ENCODE results near the gene TJAP1.
A peak's percentile ranks its signal among the peaks of the same experiment; 100 is the strongest.
"Not testable (repeated sequence)": the region's sequence is repeated elsewhere in the genome, so short reads cannot be mapped to it uniquely, and the experiment has no call there.

The TJAP1 gene

DNA sequence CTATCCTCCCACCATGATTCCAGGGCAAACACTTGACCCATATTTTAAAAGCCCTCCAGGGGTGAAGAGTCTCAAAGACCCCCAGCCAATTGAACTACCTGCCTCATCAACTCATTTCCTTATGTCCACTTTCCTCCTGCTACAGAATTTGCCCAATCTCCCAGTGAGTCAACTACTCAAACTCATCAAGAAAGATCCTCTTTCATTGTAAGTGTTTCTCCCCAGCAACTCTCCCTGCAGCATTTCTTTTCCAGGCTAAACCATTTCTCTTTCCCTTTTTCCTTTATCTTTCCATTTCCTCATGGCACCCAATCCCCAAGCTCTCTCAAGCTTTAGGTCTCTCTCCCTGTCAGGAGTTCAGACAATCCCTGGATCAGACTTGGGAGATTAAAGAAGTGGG lies 23.5 kb upstream of the TJAP1 start:
- DNase-seq, result no peak

DNA sequence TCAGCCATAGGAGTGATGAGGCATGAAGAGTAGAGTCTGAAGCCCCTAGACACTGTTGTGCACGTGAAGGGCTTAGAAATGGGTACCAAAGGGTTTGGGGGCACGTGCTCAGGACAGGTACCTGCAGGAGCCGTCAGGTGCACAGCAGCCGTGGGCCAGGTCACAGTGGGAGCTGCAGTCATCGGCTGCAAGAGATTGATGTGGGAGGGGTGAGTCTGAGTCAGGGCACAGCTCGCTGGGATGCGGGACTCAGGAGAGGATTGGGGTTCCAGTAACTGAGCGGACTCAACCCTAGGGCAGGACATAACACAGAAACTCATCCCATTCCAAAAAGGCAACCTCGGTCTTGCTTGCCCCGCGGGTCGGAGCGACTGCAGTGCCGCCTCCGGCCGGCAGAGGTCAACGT lies 23.1 kb upstream of the TJAP1 start:
- no peak for DNase-seq

DNA sequence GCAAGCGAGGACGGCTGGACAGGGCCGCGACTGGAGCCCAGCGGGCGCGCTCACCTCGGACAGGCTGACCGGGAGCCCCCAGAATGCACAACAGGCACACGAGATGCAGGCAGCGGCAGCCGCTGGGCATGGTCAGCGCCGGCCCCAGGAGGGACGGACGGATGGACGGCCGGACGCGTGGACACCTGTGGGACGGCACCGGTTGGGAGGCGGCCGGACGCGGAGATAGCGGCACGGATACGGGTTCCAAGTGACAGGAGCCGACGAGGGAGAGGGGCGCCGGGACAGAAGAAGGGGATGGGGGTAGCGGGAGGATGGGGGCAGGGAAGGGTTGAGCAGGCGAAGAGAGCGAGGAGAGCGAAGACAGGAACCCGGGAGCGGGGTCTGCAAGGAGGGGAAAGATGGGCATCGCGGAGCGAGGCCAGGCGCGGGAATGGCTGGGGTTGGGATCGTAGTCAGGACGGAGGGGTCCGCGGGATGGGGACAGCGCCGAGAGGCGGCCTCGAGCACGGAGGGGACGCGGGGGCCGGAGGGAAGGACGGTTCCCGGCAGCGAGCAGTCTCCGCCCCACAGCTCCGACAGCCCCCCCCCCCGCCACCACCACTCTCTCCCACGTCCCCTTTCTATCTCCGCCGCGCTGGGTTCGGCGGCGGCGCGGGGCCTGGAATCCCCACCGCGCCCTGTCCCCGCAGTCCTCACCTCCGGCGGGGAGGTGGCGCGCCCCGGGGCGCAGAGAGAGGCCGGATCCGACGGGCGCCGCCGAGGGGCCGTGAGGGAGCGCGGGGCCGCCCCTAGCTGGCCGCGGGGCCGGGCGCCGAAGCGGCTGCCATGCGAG lies 22.5 kb upstream of the TJAP1 start:
- peak; percentile 82 for DNase-seq

DNA sequence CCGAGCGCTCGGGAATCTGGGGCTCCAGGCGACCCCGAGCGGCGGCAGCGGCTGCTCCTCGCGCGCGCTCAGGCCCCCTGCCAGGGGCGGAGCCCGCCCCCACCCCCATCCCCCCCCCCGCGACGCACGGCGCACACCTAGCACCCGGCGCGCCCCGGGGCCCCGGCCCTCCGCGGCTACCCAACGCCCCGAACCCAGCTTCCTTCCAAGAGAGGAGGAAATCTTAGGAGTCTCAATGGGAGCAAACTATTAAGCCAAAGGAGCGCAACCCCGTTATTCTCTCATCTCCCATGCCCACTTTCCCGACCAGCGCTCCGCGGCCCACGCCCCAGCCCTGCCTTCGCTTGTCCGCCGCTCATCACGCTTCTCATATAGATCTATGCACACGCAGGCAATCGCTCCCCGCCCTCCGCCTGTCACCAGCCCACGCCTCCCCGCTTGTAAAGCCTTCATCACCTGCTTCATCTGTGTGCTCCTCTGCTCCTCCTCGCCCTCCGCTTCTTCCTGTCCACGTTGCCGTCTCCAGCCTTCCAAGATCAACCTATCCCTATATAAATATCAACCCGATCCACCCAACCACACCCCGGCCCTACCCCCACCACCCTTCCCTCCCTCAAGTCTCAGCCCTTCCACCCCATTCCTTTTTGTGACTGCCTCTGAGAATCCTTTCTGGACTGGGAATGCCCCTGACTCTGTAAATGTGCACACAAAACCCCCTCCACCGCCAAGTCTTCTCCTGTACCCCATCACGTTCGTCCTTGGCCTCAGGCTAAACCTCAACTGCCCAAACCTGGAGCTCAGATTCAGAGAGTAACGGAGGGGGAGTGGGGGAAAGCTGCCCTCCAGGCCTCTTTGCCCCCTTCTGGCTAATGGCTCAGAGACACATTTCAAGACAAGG lies 21.6 kb upstream of the TJAP1 start, which contains the start of gene DLK2:
DLK2 (minus strand) TSS at position 18 of the 898 bp plus-strand sequence. CDS start 723 bp downstream, outside the sequence.
- DNase-seq, result peak; percentile 1

DNA sequence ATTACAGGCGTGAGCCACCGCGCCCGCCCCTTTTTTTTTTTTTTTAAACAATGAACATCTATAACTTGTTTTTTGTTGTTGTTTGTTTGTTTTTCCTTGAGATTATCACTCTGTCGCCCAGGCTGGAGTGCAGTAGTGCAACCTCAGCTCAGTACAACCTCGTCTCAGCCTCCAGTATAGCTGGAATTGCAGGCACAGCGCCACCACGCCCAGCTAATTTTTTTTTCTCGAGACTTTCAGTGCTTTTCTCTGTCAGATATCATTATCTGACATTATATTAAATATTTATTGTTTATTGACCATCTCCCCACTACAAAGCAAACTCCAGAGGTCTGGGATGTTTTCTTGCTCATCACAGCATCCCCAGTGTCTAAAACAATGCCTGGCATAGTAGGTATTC lies 19.7 kb upstream of the TJAP1 start:
- no peak for DNase-seq

DNA sequence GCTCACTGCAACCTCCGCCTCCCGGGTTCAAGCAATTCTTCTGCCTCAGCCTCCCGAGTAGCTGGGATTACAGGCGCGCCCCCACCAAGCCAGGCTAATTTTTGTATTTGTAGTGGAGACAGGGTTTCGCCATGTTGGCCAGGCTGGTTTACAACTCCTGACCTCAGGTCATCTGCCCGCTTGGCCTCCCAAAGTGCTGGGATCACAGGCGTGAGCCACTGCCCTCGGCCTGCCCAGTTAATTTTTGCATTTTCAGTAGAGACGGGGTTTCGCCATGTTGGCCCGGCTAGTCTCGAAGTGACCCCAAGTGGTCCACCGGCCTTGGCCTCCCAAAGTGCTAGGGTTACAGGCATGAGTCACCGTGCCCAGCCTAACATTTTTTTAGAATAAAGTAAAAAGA lies 19.2 kb upstream of the TJAP1 start:
- not testable (repeated sequence) for DNase-seq

DNA sequence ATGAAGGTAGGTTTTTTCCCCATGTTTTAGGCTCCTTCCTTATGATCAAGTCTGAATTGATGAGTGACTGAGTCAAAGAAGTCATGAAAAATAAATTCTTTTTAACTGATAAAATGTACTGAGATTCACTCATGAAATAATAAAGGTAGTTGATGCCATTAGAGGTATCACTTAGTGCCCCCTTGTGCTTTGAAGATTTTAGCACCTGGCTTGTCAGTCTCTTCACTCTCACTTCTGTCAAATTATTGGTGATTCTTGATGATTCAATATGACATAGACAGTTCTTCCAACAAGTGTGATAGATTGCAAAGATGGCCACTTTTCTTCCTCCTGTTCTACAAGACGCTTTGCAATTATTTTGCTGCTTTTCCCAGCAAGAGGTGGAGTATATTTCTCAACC lies 17.8 kb upstream of the TJAP1 start:
- DNase-seq, result no peak

DNA sequence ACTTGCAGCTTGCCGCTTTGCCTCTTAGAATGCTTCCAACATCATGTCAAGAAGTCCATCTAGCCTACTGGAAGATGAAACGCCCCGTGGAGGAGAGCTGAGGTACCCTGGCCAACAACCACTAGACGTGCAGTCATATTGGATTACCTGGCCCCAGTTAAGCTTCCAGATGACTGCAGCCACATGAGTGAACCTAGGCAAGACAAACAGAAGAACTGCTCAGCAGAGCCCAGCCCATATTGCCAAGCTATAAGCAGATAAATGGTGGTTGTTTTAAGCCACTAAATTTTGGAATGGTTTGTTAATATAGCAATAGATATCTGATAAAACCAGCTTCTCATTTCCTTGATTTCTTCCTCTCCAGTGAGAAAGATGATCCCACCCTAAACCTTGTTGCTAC lies 17.3 kb upstream of the TJAP1 start:
- no peak for DNase-seq

DNA sequence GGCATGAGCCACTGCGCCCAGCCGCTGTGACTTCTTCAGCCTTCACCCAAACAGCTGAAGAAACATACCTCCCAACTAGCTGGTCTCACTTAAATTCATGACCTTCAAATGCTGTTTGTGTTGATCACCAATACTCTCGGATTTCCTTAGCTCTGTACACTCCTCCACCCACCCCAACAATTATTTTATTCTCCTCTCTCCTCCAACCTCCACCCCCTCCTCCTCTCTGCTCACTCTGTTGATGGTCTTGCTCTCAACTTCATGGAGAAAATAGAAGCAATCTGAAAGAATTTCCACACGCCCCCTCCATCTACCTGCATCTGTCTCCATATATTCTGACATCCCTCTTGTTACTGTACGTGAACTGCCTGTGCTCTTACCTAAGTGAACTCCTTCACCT lies 15.4 kb upstream of the TJAP1 start:
- DNase-seq, result no peak

DNA sequence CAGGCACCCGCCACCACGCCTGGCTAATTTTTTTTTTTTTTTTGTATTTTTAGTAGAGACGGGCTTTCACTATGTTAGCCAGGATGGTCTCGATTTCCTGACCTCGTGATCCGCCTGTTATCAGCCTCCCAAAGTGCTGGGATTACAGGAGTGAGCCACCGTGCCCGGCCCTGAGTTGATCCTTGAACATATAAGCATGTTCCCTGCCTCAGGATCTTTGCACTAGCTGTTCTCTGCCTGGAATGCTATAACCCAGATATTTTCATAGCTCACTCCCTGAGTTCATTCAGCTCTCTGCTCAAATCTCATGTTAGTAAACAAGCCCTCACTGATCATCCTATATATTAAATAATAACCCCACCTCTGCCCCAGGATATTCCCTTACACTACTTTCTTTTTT lies 13.0 kb upstream of the TJAP1 start:
- DNase-seq, result no peak

DNA sequence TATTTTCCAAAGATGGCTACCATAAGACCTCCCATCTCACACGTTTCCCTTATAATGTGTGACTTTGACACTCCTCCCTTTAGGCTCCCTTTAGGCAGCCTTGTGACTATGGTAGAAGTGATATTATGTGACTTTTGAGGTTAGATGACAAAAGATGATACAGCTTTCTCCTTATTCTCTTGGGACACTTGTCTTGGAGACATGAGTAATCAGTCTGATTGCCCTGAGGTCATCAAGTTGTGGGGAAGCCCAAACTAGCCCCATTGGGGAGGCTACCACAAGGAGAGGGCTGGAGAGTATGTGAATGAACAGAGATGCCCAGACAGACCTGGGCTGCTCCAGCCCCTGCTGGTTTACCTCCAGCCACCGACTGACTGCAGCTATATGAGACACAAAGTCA lies 11.4 kb upstream of the TJAP1 start:
- no peak for DNase-seq

DNA sequence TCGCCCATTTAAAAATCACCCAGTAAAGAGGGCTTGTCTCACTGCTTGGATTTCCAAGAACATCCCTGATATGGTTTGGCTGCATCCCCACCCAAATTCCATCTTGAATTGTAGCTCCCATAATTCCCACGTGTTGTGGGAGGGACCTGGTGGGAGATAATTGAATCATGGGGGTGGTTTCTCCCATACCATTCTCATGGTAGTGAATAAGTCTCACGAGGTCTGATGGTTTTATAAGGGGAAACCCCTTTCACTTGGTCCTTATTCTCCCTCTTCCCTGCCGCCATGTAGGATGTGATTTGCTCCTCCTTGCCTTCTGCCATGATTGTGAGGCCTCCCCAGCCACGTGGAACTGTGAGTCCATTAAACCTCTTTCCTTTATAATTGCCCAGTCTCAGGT lies 10.1 kb upstream of the TJAP1 start:
- not testable (repeated sequence) for DNase-seq

DNA sequence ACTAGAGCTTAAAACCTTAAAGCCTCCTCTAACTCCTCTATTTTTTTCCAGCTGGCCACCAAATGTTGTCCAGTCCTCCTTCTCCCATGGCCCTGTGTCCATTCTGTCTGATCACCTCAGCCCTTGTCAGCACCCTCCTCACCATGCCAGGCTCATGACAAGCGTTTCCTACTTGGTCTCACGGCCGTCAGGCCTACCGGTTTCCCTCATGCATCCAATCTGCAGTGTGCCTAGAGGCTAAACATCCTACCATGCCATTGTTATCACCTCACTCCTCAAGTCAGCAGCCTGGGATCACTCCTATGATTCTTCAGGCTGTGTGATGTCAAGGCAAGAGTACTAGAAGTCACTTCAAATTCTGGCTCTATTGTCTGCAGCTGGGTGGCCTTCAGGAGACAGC lies 9.6 kb upstream of the TJAP1 start:
- DNase-seq, result no peak

DNA sequence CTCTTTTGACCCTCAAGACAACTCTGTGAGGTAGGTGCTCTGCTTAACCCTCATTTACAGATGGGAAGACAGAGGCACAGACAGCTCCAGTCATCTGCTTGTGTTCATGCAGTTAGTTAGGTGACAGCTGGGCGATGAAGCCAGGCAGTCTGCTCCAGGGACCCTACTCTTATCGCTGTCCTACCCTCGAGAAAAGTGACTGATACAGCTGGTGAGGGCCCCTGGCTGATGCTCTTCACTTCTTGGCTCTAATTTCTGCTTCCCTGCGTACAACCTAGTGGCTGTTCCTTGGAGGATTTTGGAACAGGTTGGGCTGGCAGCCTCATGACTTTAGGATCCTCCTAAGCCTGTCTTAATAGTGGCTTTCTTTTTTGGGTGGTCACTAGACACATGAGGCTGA lies 9.1 kb upstream of the TJAP1 start:
- DNase-seq, result no peak

DNA sequence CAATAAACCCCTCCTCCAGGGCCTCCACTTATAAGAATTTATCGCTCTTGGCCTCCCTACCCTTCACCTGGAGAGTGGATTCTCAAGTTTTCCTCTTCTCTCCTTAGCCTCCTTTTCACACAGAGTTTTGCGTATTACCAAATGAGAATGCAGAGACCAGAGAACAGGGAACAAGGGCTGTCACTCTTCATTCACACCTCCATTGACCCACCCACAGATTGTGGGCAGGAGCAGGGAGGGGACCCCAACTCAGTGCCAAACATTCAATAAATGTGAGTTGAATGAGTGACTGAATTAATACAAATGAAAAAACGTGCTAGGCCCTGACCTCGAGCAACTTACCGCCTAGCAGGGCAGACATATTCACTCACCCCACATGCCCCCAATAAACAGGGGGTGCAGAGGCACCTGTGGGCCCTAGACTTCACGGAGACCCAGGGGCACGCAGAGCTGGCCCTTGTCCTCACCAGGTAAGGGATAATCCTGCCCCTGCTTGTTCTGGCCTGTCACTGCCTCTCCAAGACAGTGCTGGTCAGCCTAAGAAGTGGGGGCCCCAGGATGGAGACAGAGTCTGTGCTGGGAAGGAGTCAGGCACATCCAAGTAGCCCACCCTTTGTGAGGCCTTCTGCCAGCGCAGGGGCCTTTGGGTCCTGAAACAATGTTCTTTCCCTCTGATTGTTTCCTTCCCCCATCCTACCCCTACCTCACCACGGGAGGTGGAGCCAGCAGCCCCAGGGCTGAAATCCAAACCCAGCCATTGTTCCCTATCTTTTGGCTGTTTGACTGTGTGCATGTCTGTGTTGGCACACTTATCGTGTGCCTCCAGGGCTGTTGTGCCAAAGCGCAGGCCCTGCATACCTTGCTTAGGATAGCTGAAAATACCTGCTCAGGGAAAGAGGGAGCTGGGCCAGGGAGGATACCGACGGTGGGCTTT lies 8.4 kb upstream of the TJAP1 start:
- no peak for DNase-seq

DNA sequence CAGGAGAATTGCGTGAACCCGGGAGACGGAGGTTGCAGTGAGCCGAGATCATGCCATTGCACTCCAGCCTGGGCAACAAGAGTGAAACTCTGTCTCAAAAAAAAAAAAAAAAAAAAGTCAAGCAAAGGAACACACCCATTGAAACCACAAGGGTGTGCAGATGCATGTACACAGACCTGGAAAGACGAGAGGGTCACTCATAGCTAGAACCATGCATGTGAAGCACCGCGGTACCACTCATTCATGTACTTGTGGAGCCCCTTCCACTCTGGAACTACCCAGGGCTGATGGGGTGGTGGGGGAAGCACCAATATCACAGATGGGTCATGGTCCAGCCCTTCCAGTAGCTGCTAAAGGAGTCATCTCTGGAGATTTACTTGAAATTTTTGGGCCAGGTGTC lies 7.4 kb upstream of the TJAP1 start:
- no peak for DNase-seq

DNA sequence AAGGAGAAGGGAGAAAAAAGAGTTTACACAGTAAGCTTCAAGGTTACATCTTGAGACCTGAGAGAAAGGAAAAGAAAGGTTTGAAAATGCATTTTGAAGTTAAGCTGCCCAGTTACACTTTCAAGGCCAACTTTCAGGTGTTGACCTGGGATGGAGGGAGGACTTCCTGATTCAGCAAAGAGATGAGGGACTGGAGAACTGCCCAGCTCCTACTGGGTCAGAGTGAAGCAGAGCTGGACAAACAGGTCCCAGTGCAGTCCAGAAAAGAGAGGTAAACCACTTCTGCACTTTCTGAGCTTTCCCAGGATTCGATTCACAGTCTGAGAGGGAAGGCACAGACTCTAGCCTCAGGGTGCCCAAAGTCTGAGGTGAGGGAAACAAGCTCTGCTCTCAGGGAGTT lies 6.0 kb upstream of the TJAP1 start:
- DNase-seq, result no peak

DNA sequence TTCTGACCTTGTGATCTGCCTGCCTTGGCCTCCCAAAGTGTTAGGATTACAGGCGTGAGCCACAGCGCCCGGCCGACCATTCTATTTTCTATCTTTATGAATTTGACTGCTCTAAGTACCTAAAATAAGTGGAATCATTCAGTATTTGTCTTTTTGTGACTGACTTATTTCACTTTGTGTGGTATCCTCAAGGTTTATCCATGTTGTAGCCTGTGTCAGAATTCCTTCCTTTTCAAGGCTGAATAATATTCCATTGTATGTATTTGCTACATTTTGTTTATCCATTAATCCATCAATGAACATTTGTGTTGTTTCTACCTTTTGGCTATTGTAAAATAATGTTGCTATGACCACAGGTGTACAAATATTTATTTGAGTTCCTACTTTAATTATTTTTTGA lies 4.9 kb upstream of the TJAP1 start:
- no peak for DNase-seq

DNA sequence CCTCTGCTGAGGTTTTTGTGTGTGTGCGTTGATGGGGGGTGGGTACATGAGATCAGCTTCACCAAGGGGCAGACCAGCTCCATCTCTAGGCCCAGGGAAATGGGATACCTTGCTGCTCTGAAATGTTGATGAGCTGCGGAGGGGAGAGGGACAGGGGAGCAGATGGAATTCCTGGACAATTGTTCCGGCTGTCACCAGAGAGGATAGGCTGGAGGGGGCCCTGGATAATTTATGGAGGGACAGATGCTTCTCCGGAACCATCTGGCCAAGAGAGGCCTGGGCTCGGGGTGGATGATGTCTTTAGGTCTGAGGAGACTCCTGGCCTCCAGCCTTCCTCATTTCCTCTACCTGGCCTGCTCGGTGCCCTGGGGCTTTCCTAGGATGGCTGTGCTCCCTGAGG lies 1.9 kb upstream of the TJAP1 start:
- DNase-seq, result no peak

DNA sequence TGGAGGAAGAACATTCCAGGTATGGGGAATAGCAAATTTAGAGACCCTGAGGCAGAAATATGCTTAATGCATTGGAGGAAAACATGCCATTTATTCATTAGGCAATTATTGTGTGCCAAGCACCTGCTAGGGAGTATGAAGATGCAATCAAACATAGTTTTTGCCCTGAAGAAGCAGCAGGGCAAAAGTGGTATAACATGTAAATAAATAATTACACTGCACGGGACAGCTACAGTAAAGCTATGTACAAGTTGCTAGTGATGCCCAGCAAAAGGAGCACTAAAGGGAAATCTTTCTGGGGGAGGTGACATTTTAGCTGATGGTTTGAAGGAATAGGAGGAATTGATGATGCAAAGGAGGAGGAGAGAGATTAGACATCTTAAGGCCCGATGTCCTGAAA lies 624 bp upstream of the TJAP1 start:
- DNase-seq, result no peak

DNA sequence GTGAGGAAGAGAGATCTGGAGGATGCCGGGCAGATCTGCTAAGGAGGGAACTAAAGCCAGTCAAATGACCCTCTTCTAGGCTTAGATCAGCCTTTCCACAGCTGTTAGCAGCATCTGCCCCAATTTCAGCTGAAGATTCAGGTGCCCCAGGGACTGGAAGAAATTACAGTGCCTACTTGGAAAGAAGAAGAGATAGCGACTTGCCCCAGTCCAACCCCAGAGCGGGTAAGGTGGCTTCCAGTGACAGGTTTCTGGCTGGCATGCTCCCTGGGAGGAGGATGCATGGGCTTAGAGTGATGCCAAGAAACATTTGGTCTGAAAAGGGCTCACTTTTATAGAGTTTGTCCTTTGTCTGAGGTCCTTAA lies 620 bp downstream of the TJAP1 start:
- no peak for DNase-seq

DNA sequence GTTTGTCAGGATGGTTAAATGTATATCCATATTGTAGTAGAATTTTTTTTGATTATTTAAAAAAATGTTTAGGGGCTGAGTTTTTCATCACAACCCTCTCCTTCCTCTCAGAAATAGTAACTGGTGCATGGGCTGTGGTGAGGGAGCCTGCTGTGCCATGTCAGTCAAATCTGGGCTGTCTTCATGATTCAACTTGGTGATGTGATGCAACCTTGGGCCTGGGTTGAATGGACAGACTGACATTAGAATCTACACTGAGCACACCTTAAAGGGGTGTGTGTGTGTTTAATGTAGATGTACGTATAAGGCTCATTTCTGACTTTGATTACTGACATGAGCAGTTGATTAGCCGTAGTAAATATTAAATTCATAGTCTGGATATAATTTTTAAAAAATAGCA lies 3.7 kb downstream of the TJAP1 start:
- no peak for DNase-seq
